Cardiac muscle cell (in vitro differentiated cells and primary cell): ENCODE measurements around the gene ATG16L1. TPM values are rescaled to one million over a fixed set of nuclear protein-coding genes. Genes with fewer than 3 reads are reported as not detected.

Source experiments
- DNase-seq, 2 donors: peaks; one replicate each; pipeline versions ENCODE4 v3.0.0 to v3.0.0-alpha.2; 2010 to 2017; ENCODE audit warnings: low read depth in 1 of 2, low spot score in 1 of 2
- H3K27ac ChIP-seq: fragments of 200-600 bp; sonication (generic); 2 replicates; pipeline ENCODE4 v1.5.1; 2016
- H3K27me3 ChIP-seq: fragments of 200-600 bp; sonication (generic); 2 replicates; pipeline ENCODE4 v1.6.0; 2016; ENCODE audit warnings: control low read depth
- H3K36me3 ChIP-seq: fragments of 200-600 bp; sonication (generic); 2 replicates; pipeline ENCODE4 v1.5.1; 2016; ENCODE audit warnings: control low read depth
- H3K4me1 ChIP-seq: fragments of 200-600 bp; sonication (generic); 2 replicates; pipeline ENCODE4 v1.8.1; 2017; ENCODE audit warnings: low read depth, mild to moderate bottlenecking, mixed run types
- H3K4me3 ChIP-seq: fragments of 200-600 bp; sonication (generic); 2 replicates; pipeline ENCODE4 v1.5.1; 2016; ENCODE audit warnings: mild to moderate bottlenecking
- H3K9me3 ChIP-seq: fragments of 200-600 bp; sonication (generic); 2 replicates; pipeline ENCODE4 v1.5.1; 2017; ENCODE audit warnings: low read depth, mild to moderate bottlenecking, control low read depth
- CTCF ChIP-seq: IDR thresholded peaks from 2 replicates; pipeline ENCODE4 v1.5.1; 2012; ENCODE audit warnings: low read depth, mild to moderate bottlenecking, low read length
- polyA plus RNA-seq: library from polyadenylated mRNA; unstranded; fragments of >200 nt; fragmentation: Nextera tagmentation; extraction: Ambion mirVana; gene quantifications from 2 replicates; pipeline ENCODE4 v1.2.1, GENCODE V29; 2016
- total RNA-seq: library from RNA; depleted of rRNA; stranded (reverse); fragments of >200 nt; gene quantifications from 2 replicates; pipeline ENCODE4 v1.2.3, GENCODE V29; 2016

The ATG16L1 gene
- total and polyA plus RNA-seq, 2 experiments from 2014 or later: 18.5 to 36.1 TPM

GRCh38 chr2:233343171-233343705, 91.8 kb downstream of the ATG16L1 start:
- TF ChIP-seq CTCF: no peak
- Histone ChIP-seq H3K27ac (no peak overlapping the region), H3K4me3 (no peak overlapping the region), H3K9me3 (no peaks in the 10 kb centered on the region), H3K36me3 (no peaks in the 10 kb centered on the region), H3K27me3 (no peaks in the 10 kb centered on the region), H3K4me1 (no peaks in the 10 kb centered on the region)
- no peak for DNase-seq

Other genes starting within 250 kb of the ATG16L1 start
- gene NGEF, start 238.4 kb upstream of the ATG16L1 start, total RNA-seq: 2.1 and 2.9 TPM in 2 replicates
- gene NGEF, start 238.4 kb upstream of the ATG16L1 start, polyA plus RNA-seq: 2.0 and 5.6 TPM in 2 replicates
- not detected in 2 replicates for gene NEU2, start 219.0 kb upstream of the ATG16L1 start, total RNA-seq
- not detected in 2 replicates for gene NEU2, start 219.0 kb upstream of the ATG16L1 start, polyA plus RNA-seq
- gene INPP5D, start 191.3 kb upstream of the ATG16L1 start, total RNA-seq: 3.5 and 6.8 TPM in 2 replicates
- 1.7 and 4.5 TPM in 2 replicates for gene INPP5D, start 191.3 kb upstream of the ATG16L1 start, polyA plus RNA-seq
- not detected in 2 replicates for gene SAG, start 56.1 kb downstream of the ATG16L1 start, total RNA-seq
- gene SAG, start 56.1 kb downstream of the ATG16L1 start, polyA plus RNA-seq: 0.21 TPM in 1 of 2 replicates, not detected in the other
- 21.3 and 40.0 TPM in 2 replicates for gene DGKD, start 102.8 kb downstream of the ATG16L1 start, total RNA-seq
- 21.0 and 44.5 TPM in 2 replicates for gene DGKD, start 102.8 kb downstream of the ATG16L1 start, polyA plus RNA-seq